ENCODE results near the gene GRID1.

The GRID1 gene

DNA sequence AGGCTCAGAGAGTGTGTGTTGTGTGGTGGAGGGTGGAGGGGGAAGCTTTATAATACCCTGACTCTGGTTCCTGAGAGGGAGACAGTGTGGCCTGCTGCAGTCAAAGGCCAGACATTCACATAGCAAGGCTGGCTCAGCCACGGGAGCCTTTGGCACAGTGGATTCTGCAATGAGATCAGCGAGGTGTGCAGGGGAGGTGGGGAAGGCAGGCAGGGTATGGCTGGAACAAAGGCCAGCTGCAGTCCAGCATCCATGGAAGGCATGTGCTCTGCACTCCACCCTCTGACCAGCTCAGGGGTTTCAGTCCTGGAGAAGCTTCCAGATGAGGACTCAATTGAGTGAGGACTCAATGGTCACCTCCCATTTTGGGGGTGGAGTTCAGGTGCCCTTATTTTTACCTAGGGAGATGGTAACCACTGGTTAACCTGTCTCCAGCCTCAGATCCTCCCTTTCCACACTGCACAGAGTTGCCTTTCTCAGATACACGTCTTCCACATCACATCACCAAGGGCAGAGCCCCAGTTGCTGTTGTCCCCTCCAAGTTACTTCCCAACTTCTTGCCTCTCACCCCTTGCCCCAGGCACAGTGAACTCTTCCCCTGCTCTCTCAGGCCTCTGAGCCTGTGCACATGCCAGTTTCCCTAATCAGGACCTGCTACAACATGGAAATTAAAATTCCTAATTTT lies 504.9 kb downstream of the GRID1 start:
- TF ChIP-seq, protein P1, sequence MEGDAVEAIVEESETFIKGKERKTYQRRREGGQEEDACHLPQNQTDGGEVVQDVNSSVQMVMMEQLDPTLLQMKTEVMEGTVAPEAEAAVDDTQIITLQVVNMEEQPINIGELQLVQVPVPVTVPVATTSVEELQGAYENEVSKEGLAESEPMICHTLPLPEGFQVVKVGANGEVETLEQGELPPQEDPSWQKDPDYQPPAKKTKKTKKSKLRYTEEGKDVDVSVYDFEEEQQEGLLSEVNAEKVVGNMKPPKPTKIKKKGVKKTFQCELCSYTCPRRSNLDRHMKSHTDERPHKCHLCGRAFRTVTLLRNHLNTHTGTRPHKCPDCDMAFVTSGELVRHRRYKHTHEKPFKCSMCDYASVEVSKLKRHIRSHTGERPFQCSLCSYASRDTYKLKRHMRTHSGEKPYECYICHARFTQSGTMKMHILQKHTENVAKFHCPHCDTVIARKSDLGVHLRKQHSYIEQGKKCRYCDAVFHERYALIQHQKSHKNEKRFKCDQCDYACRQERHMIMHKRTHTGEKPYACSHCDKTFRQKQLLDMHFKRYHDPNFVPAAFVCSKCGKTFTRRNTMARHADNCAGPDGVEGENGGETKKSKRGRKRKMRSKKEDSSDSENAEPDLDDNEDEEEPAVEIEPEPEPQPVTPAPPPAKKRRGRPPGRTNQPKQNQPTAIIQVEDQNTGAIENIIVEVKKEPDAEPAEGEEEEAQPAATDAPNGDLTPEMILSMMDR (IDR thresholded peaks at IDR 0.05; ENCODE audit: low read depth, low read length): no peak
- DNase-seq (ENCODE audit: low read depth in 2 of 2): no peak
- no peak overlapping the region for H3K4me3 ChIP-seq (replicated peaks in 1 of 2; ENCODE audit: low read depth in 2 of 2, low read length in 2 of 2)

DNA sequence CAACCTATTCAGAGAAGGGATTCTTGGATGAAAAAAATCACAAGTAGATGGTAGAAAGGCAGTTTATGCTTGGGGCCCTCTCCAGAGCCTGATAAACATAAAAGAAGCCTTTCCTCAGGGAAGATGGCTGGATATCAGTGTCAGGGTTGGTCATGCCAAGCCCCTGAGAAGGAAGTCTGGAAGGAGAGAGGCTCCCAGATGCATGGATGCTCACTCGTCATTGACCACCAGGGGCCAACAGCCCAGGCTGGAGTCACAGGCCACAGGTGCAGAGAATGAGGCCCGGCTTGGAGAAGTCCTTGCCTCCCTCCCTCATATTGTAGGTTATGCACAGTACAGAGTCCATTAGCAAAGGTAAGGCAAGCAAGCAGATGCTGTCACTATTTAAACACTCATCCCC lies 506.7 kb downstream of the GRID1 start:
- TF ChIP-seq, protein P1 (IDR thresholded peaks at IDR 0.05; ENCODE audit: low read depth, low read length): no peak
- H3K4me3 ChIP-seq (replicated peaks in 1 of 2; ENCODE audit: low read depth in 2 of 2, low read length in 2 of 2): no peak overlapping the region
- DNase-seq (ENCODE audit: low read depth in 2 of 2): no peak

DNA sequence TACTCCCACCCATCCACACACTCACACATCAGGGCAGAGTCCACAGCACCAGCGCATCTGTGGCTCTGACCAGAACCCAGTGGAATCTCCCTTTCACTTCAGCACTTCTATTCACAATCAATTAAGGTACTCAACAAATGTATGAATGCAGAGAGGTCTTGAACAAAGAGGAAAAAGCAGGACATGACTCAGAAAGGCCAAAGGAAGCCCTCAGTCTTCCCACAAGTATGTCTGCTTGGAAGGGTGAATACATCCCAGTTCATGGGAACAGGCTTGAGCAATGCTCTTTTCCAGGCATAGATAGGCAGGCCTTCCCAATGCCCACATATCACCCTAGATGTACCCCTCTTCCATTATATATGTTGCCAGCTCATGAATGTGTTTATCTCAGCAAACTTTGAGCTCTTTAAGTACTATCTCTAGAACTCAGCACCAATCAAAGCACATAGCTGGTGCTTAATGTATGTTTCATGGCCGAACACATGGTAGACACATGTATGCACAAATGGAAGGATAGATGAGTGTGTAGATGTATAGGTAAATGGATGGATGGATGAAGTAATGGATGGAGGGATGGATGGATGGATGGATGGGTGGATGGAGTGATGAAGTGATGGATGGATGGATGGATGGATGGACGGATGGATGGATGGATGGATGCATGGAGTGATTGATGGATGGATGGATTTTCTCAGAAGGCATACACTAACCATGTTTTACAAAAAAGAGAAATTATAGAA lies 507.6 kb downstream of the GRID1 start:
- no peak overlapping the region for H3K4me3 ChIP-seq (replicated peaks in 1 of 2; ENCODE audit: low read depth in 2 of 2, low read length in 2 of 2)
- no peak for DNase-seq (ENCODE audit: low read depth in 2 of 2)
- TF ChIP-seq, protein P1 (IDR thresholded peaks at IDR 0.05; ENCODE audit: low read depth, low read length): no peak

DNA sequence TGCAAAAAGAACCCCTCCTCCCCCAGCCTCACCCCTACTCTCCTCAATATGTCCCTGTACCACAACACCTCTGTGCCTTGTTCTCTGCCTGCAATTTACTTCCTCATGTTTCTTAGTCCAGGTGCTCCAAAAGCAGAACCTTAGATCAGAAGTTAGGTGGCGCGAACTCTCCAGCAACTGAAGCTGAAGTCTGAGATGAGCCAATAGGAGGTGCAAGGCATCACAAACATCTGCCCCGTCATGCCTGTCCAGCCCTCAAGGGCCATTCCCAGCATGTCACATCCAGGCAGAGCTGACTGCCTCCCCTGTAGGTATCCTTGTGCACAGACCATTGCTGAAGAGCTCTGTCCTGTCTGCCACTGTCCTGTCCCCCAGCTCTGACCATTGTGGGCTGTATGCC lies 508.8 kb downstream of the GRID1 start:
- TF ChIP-seq, protein P1 (IDR thresholded peaks at IDR 0.05; ENCODE audit: low read depth, low read length): no peak
- no peak overlapping the region for H3K4me3 ChIP-seq (replicated peaks in 1 of 2; ENCODE audit: low read depth in 2 of 2, low read length in 2 of 2)
- no peak for DNase-seq (ENCODE audit: low read depth in 2 of 2)

DNA sequence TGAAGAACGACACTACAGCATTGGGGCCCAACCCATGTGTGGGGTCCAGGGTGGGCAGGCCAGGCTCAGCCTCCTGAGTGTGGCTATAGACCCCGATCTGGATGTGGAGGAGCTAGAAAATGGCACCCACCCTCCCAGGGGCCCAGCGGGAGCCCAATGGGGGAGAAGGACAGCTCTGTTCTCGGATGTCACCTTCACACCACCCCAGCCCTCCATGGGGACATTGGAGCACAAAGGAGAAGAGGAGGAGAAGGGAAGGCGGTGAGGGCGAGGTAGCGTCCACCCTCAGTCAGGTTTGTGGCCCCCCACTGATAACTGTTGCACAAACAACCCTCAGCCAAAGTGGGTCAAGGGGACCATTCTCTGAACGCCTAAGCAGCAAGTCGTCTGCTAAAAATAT lies 509.3 kb downstream of the GRID1 start:
- no peak for DNase-seq (ENCODE audit: low read depth in 2 of 2)
- TF ChIP-seq, protein P1 (IDR thresholded peaks at IDR 0.05; ENCODE audit: low read depth, low read length): no peak
- H3K4me3 ChIP-seq (replicated peaks in 1 of 2; ENCODE audit: low read depth in 2 of 2, low read length in 2 of 2): no peak overlapping the region

DNA sequence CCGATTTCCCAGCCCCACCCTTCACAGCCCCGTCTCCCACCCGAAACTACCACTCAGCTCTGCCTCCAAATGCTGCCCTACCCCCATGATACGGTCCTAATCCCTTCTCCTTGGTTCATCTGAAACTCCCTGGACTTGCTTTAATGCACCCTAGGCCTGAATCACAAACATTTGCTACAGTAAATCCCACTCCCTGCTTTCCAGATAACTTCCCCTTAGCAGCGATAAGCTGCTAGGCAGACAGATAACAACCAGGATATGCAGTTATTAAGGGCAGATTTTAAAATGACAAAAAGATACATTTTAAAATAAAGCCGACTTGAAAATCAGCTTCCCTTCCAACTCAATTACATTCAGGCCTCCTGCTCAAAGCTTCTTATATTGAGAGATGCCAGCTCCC lies 514.7 kb downstream of the GRID1 start:
- TF ChIP-seq, protein P1 (IDR thresholded peaks at IDR 0.05; ENCODE audit: low read depth, low read length): no peak
- no peak overlapping the region for H3K4me3 ChIP-seq (replicated peaks in 1 of 2; ENCODE audit: low read depth in 2 of 2, low read length in 2 of 2)
- DNase-seq (ENCODE audit: low read depth in 2 of 2): no peak
